Mucosa of descending colon (tissue), 3 donors: ENCODE measurements around the gene RAB20. TPM values are rescaled to one million over a fixed set of nuclear protein-coding genes. Genes with fewer than 3 reads are reported as not detected.

Experiments
- ATAC-seq: fragments of 200-7000 bp; cut with Tn5 transposase; one replicate; pipeline ENCODE4 v1.9.1; 2020; ENCODE audit warnings: mild to moderate bottlenecking, moderate library complexity
- DNase-seq, 3 donors: peaks; one replicate each; pipeline ENCODE4 v3.0.0-alpha.2; 2020
- H3K36me3 ChIP-seq: fragments of 200-600 bp; one replicate; pipeline ENCODE4 v1.8.0; 2021; ENCODE audit warnings: low read depth, mild to moderate bottlenecking
- H3K4me1 ChIP-seq: fragments of 200-600 bp; one replicate; pipeline ENCODE4 v1.8.0; 2021; ENCODE audit warnings: low read depth, mild to moderate bottlenecking
- H3K4me3 ChIP-seq: fragments of 200-600 bp; one replicate; pipeline ENCODE4 v1.8.0; 2021; ENCODE audit warnings: mild to moderate bottlenecking
- H3K9me3 ChIP-seq: fragments of 200-600 bp; one replicate; pipeline ENCODE4 v1.8.0; 2021; ENCODE audit warnings: mild to moderate bottlenecking
- intact Hi-C, 2 donors: fragments of 100-400 bp; cut with DNase I in 1 of 2; cut with micrococcal nuclease in 1 of 2; formaldehyde crosslinking; loops; one replicate each; pipeline versions ENCODE4 v1.11.0 to v1.11.1; 2022; cut with DNase I, micrococcal nuclease
- total RNA-seq, 3 donors: library from RNA; stranded (reverse); fragmentation: NEBNext Ultra II Directional in 2 of 3; extraction: Animal tissue kit (Norgen Biotek cat#: 25700) in 2 of 3; gene quantifications; one replicate each; pipeline versions ENCODE4 v1.2.1 to v1.2.4, GENCODE V29; 2021 to 2023
- TF ChIP-seq, protein P1 (sequence below): fragments of 200-600 bp; IDR thresholded peaks from one replicate; pipeline ENCODE4 v1.8.0; 2022; ENCODE audit warnings: antibody characterized with exemption, mild to moderate bottlenecking
- donor health status: DM: no; HTN: no; CAD: no; lungs with moderate emphysema.
- donor health status: DM: no; HTN: no; CAD: no.
- donor health status: DM: no; HTN: yes; CAD: no.

Gene RAB20
- total RNA-seq, 3 donors from 2014 or later, result 24.4 to 45.2 (median 33.7) TPM

DNA sequence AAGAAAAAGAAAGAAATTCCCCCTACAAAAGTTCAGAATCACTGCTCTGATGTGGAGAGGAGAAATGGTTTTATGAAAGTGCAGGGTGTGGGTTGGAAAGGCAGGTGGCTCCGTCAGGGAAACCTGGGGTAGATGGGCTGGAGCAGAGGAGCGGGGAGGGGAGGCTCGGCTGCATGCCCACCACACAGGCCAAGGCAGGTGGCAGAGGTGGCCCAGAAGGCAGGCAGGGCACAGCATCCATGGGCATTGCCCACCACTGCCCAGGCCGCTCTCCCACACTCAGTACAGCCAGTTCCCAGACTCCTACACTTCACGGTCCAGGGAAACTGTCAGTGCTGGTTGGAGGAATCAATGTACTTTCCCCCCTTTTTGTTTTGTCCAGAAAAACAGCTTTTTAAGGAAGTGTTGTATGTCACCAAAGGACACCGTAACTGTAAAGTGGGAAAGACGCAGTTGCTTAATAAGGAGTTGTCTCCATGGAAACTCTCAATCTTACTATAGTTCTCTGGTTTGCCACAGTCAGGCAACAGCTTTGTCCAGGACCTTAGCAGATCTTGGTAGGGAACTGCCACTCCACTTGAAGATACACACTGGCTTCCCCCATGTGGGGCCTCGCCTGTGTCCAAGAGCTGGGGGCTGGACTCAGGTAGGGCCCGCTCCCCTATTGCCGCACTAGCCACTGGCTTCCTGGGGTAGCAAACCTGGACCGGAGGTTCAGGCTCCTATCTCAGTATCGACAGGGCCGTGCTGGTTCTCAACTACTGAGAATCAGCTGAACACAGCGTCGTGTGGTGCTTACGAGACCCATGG, 82.9 kb downstream of the RAB20 start:
- H3K9me3 ChIP-seq, result no peaks in the 10 kb centered on the region
- no peaks in the 10 kb centered on the region for H3K4me1 ChIP-seq
- H3K4me3 ChIP-seq, result no peak overlapping the region
- DNase-seq, result no peak
- H3K36me3 ChIP-seq, result no peaks in the 10 kb centered on the region
- intact Hi-C loops, result no loop called here
- ATAC-seq, result no peak
- TF ChIP-seq, protein P1, sequence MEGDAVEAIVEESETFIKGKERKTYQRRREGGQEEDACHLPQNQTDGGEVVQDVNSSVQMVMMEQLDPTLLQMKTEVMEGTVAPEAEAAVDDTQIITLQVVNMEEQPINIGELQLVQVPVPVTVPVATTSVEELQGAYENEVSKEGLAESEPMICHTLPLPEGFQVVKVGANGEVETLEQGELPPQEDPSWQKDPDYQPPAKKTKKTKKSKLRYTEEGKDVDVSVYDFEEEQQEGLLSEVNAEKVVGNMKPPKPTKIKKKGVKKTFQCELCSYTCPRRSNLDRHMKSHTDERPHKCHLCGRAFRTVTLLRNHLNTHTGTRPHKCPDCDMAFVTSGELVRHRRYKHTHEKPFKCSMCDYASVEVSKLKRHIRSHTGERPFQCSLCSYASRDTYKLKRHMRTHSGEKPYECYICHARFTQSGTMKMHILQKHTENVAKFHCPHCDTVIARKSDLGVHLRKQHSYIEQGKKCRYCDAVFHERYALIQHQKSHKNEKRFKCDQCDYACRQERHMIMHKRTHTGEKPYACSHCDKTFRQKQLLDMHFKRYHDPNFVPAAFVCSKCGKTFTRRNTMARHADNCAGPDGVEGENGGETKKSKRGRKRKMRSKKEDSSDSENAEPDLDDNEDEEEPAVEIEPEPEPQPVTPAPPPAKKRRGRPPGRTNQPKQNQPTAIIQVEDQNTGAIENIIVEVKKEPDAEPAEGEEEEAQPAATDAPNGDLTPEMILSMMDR, result no peak

GRCh38 chr13:110477706-110478245, 83.7 kb downstream of the RAB20 start:
- no peak for ATAC-seq

GRCh38 chr13:110476220-110476617, 85.3 kb downstream of the RAB20 start:
- Histone ChIP-seq H3K36me3 (no peaks in the 10 kb centered on the region), H3K4me3 (no peak overlapping the region), H3K9me3 (no peaks in the 10 kb centered on the region), H3K4me1 (no peaks in the 10 kb centered on the region)
- DNase-seq (no peak), ATAC-seq (no peak)
- intact Hi-C loops, result no loop called here
- TF ChIP-seq, protein P1, result no peak

More at GRCh38 chr13:110477706-110478245, 83.7 kb downstream of the RAB20 start:
- intact Hi-C loops, result no loop called here
- DNase-seq, result no peak
- TF ChIP-seq, protein P1, result no peak
- H3K36me3 ChIP-seq, result no peaks in the 10 kb centered on the region
- no peak overlapping the region for H3K4me3 ChIP-seq
- H3K9me3 ChIP-seq, result no peaks in the 10 kb centered on the region
- no peaks in the 10 kb centered on the region for H3K4me1 ChIP-seq

- H3K9me3 ChIP-seq, result no peaks in the 10 kb centered on the region
- TF ChIP-seq, protein P1, result no peak
- no peaks in the 10 kb centered on the region for H3K36me3 ChIP-seq
- no peak overlapping the region for H3K4me3 ChIP-seq
- no peaks in the 10 kb centered on the region for H3K4me1 ChIP-seq
- no peak for DNase-seq
- ATAC-seq, result no peak
- intact Hi-C loops, result no loop called here
These were observed 85.8 kb downstream of the RAB20 start for GRCh38 chr13:110475550-110476219.

GRCh38 chr13:110475117-110475516, 86.4 kb downstream of the RAB20 start:
- H3K36me3 ChIP-seq, result no peaks in the 10 kb centered on the region
- ATAC-seq, result no peak

More at GRCh38 chr13:110475117-110475516, 86.4 kb downstream of the RAB20 start:
- Histone ChIP-seq H3K4me3 (no peak overlapping the region), H3K4me1 (no peaks in the 10 kb centered on the region), H3K9me3 (no peaks in the 10 kb centered on the region)
- TF ChIP-seq, protein P1, result no peak
- DNase-seq, result no peak
- intact Hi-C loops, result no loop called here
